HepG2 (cell line): Measurements from ENCODE around the gene SALL2. TPM values are rescaled to one million over a fixed set of nuclear protein-coding genes. Genes with fewer than 3 reads are reported as not detected.
A peak's percentile ranks its signal among the peaks of the same experiment; 100 is the strongest.

Experiments used
- CREB1 ChIP-seq, 2 experiments: fragments of 450-650 bp in 1 of 2; IDR thresholded peaks; 2 replicates each; pipeline ENCODE4 v1.6.1; 2016 to 2017; ENCODE audit warnings: control low read depth in 1 of 2, mild to moderate bottlenecking in 1 of 2, missing compliant biosample characterization in 1 of 2, missing genetic modification characterization in 1 of 2
- FOXC1 ChIP-seq: sonication (generic); formaldehyde crosslinking; IDR thresholded peaks from 2 replicates; pipeline ENCODE4 v1.8.0; 2022; ENCODE audit warnings: mild to moderate bottlenecking, missing genetic modification reagents, borderline replicate concordance
- GPBP1L1 ChIP-seq: sonication (generic); formaldehyde crosslinking; IDR thresholded peaks from 2 replicates; pipeline ENCODE4 v1.5.0; 2020; ENCODE audit warnings: mild to moderate bottlenecking, missing genetic modification reagents
- GZF1 ChIP-seq: sonication (generic); formaldehyde crosslinking; IDR thresholded peaks from 2 replicates; pipeline ENCODE4 v1.5.1; 2020; ENCODE audit warnings: mild to moderate bottlenecking, missing genetic modification reagents
- HNRNPL ChIP-seq: fragments of 200-400 bp; formaldehyde crosslinking; IDR thresholded peaks from 2 replicates; pipeline ENCODE4 v1.6.1; 2017; ENCODE audit warnings: mild to moderate bottlenecking, low read depth, low read length
- NAIF1 ChIP-seq: sonication (generic); formaldehyde crosslinking; IDR thresholded peaks from 2 replicates; pipeline ENCODE4 v1.5.0; 2020; ENCODE audit warnings: mild to moderate bottlenecking, missing genetic modification reagents, borderline replicate concordance
- RCOR2 ChIP-seq: IDR thresholded peaks from 2 replicates; pipeline ENCODE4 v1.6.1; 2016; ENCODE audit warnings: missing biosample characterization, missing genetic modification reagents
- SOX6 ChIP-seq, 2 experiments: fragments of 450-650 bp in 1 of 2; sonication (generic) in 1 of 2; formaldehyde crosslinking in 1 of 2; IDR thresholded peaks; 2 replicates each; pipeline versions ENCODE4 v1.4.0 to v1.6.1; 2017 to 2020; ENCODE audit warnings: antibody characterized with exemption in 1 of 2, mild to moderate bottlenecking in 1 of 2, missing genetic modification reagents in 1 of 2
- SP2 ChIP-seq: sonication (generic); formaldehyde crosslinking; IDR thresholded peaks from 2 replicates; pipeline ENCODE4 v1.5.1; 2020; ENCODE audit warnings: mild to moderate bottlenecking, missing genetic modification reagents
- UBTF ChIP-seq: sonication (generic); formaldehyde crosslinking; IDR thresholded peaks from 2 replicates; pipeline ENCODE4 v1.4.0; 2020; ENCODE audit warnings: mild to moderate bottlenecking, missing genetic modification reagents
- ZBTB33 ChIP-seq: sonication (generic); formaldehyde crosslinking; IDR thresholded peaks from 2 replicates; pipeline ENCODE4 v1.4.0; 2020; ENCODE audit warnings: missing genetic modification reagents
- ZSCAN30 ChIP-seq: sonication (generic); formaldehyde crosslinking; IDR thresholded peaks from 2 replicates; pipeline ENCODE4 v1.5.0; 2020; ENCODE audit warnings: mild to moderate bottlenecking, missing genetic modification reagents
- polyA plus RNA-seq, 8 experiments: library from polyadenylated mRNA; depleted of rRNA in 3 of 8; stranded (reverse) in 7 of 8; unstranded in 1 of 8; fragments of >200 nt; fragmentation: Illumina TruSeq in 4 of 8; extraction: Trizol in 4 of 8; gene quantifications; 2 replicates each; pipeline versions ENCODE4 v1.2.1 to v1.2.3, GENCODE V29; 2011 to 2016; ENCODE audit warnings: low read depth in 4 of 8, missing spikeins in 1 of 8, mixed read lengths in 1 of 8; ENCODE audit not compliant: insufficient read depth in 1 of 8
- total RNA-seq, 5 experiments: library from RNA; depleted of rRNA; stranded (reverse); fragments of >200 nt; fragmentation: Illumina TruSeq; extraction: Trizol; gene quantifications; 2 replicates each; pipeline ENCODE4 v1.2.3, GENCODE V29; 2016; ENCODE audit warnings: low read depth in 1 of 5
- TF ChIP-seq, protein P1 (sequence below): sonication (generic); formaldehyde crosslinking; IDR thresholded peaks from 2 replicates; pipeline ENCODE4 v1.5.1; 2020; ENCODE audit warnings: missing genetic modification reagents, mild to moderate bottlenecking, borderline replicate concordance
- TF ChIP-seq, protein P2 (sequence below): sonication (generic); formaldehyde crosslinking; IDR thresholded peaks from 2 replicates; pipeline ENCODE4 v1.4.0; 2020; ENCODE audit warnings: missing genetic modification reagents, mild to moderate bottlenecking, borderline replicate concordance

Gene SALL2
- total and polyA plus RNA-seq, 2 of the 13 experiments (the other 11 are each of a cell fraction or from before 2014, with no cell fraction given): 4.9 to 5.8 TPM

- peak; percentile 92; the same call in 1 of the 2 replicates for TF ChIP-seq FOXC1 (CRISPR knock-in tag)
- TF ChIP-seq ZSCAN30: no peak; the same call in 1 of the 2 replicates
- TF ChIP-seq, protein P1, sequence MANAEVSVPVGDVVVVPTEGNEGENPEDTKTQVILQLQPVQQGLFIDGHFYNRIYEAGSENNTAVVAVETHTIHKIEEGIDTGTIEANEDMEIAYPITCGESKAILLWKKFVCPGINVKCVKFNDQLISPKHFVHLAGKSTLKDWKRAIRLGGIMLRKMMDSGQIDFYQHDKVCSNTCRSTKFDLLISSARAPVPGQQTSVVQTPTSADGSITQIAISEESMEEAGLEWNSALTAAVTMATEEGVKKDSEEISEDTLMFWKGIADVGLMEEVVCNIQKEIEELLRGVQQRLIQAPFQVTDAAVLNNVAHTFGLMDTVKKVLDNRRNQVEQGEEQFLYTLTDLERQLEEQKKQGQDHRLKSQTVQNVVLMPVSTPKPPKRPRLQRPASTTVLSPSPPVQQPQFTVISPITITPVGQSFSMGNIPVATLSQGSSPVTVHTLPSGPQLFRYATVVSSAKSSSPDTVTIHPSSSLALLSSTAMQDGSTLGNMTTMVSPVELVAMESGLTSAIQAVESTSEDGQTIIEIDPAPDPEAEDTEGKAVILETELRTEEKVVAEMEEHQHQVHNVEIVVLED (CRISPR knock-in tag): peak; percentile 83; the same call in 1 of the 2 replicates
- TF ChIP-seq GZF1 (CRISPR knock-in tag): peak; percentile 35; the same call in 1 of the 2 replicates
- TF ChIP-seq ZBTB33 (CRISPR knock-in tag): no peak
- peak; percentile 71 for TF ChIP-seq UBTF (CRISPR knock-in tag)
- TF ChIP-seq SOX6 (IDR thresholded peaks at IDR 0.05): no peak
- TF ChIP-seq SOX6 (CRISPR knock-in tag; IDR thresholded peaks at IDR 0.05): peak; percentile 76
- no peak for TF ChIP-seq NAIF1 (CRISPR knock-in tag)
- no peak for TF ChIP-seq GPBP1L1 (CRISPR knock-in tag)
- peak; percentile 49; the same call in 1 of the 2 replicates for TF ChIP-seq HNRNPL
- TF ChIP-seq, protein P2, sequence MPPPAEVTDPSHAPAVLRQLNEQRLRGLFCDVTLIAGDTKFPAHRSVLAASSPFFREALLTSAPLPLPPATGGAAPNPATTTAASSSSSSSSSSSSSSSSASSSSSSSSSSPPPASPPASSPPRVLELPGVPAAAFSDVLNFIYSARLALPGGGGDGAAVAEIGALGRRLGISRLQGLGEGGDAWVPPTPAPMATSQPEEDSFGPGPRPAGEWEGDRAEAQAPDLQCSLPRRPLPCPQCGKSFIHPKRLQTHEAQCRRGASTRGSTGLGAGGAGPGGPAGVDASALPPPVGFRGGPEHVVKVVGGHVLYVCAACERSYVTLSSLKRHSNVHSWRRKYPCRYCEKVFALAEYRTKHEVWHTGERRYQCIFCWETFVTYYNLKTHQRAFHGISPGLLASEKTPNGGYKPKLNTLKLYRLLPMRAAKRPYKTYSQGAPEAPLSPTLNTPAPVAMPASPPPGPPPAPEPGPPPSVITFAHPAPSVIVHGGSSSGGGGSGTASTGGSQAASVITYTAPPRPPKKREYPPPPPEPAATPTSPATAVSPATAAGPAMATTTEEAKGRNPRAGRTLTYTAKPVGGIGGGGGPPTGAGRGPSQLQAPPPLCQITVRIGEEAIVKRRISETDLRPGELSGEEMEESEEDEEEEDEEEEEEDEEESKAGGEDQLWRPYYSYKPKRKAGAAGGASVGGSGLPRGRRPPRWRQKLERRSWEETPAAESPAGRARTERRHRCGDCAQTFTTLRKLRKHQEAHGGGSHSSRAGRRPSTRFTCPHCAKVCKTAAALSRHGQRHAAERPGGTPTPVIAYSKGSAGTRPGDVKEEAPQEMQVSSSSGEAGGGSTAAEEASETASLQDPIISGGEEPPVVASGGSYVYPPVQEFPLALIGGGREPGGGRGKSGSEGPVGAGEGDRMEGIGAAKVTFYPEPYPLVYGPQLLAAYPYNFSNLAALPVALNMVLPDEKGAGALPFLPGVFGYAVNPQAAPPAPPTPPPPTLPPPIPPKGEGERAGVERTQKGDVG (CRISPR knock-in tag): no peak
- TF ChIP-seq SP2 (CRISPR knock-in tag): peak; percentile 71
- TF ChIP-seq CREB1 (IDR thresholded peaks at IDR 0.05): peak; percentile 90
- TF ChIP-seq CREB1 (CRISPR knock-in tag; IDR thresholded peaks at IDR 0.05): peak; percentile 99
- no peak; the same call in 1 of the 2 replicates for TF ChIP-seq RCOR2 (CRISPR knock-in tag)
These were observed 15.2 kb downstream of the SALL2 start, which contains the start of gene METTL3 (continued) for GRCh38 chr14:21510735-21511657.
